ENCODE measurements around the gene ATP7B. TPM values are rescaled to one million over a fixed set of nuclear protein-coding genes. Genes with fewer than 3 reads are reported as not detected.

ATP7B gene
- total RNA-seq, 1 donor: 5.6 TPM

GRCh38 chr13:51959773-51960172 is 51.5 kb downstream of the ATP7B start:
- no peak for DNase-seq (ENCODE audit: low read depth)
- TF ChIP-seq, protein P1, sequence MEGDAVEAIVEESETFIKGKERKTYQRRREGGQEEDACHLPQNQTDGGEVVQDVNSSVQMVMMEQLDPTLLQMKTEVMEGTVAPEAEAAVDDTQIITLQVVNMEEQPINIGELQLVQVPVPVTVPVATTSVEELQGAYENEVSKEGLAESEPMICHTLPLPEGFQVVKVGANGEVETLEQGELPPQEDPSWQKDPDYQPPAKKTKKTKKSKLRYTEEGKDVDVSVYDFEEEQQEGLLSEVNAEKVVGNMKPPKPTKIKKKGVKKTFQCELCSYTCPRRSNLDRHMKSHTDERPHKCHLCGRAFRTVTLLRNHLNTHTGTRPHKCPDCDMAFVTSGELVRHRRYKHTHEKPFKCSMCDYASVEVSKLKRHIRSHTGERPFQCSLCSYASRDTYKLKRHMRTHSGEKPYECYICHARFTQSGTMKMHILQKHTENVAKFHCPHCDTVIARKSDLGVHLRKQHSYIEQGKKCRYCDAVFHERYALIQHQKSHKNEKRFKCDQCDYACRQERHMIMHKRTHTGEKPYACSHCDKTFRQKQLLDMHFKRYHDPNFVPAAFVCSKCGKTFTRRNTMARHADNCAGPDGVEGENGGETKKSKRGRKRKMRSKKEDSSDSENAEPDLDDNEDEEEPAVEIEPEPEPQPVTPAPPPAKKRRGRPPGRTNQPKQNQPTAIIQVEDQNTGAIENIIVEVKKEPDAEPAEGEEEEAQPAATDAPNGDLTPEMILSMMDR (IDR thresholded peaks at IDR 0.05; ENCODE audit: insufficient read depth, low read depth, low read length): no peak
- no peak overlapping the region for H3K4me3 ChIP-seq (ENCODE audit: low read depth, low read length)

DNA sequence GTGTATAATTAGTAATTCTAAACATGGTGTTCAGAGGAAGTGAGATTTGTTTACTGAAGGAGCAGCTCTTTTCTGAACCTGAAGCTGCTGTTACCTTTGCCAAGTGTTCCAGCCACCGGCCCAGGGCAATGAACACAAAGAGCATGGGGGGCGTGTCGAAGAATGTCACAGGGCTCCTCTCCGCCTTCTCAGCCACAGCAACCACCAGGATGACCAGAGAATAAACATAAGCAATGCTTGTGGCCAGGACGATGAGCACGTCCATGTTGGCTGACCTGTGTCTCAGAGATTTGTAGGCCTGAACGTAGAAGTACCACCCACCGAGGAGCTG is 53.1 kb downstream of the ATP7B start:
- TF ChIP-seq, protein P1 (IDR thresholded peaks at IDR 0.05; ENCODE audit: insufficient read depth, low read depth, low read length): no peak
- no peak overlapping the region for H3K4me3 ChIP-seq (ENCODE audit: low read depth, low read length)
- DNase-seq (ENCODE audit: low read depth): no peak

DNA sequence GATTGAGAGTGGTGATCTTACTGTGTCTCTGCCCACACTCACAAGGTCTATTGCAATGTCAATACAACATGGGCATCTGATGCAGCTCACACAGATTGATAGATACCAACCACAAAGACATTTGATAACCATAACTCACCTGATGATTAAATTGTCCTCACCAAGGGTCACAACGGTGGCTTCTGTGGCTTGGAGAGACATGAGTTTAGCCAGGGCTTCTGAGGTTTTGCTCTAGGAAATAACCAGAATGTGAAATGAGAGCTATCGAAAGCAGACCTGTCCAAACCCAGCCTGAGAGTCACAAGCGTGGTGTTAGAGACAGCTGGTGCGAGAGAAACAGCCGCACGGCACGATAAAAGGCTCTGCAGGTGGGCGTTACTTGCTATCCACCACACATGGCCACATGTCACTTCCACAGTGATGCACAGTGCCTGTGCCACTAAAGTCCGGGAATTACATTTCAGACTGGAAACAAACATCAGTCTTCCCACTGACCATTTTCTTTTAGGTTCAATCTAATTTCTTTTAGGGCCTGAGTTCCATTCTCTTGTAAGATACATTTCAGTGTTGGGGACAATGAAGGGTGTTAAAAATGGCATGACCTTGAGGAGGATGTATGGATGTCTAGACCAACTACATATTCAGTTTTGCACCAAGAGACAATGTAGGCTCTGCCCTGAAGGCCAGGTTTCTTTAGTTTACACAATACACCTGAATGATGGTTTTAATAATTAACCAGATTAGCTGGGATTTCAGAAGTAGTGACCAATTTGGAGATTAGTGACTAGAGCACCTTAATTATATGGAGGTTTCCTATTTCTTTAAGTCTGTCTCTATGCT is 53.7 kb downstream of the ATP7B start:
- no peak for DNase-seq (ENCODE audit: low read depth)
- TF ChIP-seq, protein P1 (IDR thresholded peaks at IDR 0.05; ENCODE audit: insufficient read depth, low read depth, low read length): no peak
- no peak overlapping the region for H3K4me3 ChIP-seq (ENCODE audit: low read depth, low read length)

DNA sequence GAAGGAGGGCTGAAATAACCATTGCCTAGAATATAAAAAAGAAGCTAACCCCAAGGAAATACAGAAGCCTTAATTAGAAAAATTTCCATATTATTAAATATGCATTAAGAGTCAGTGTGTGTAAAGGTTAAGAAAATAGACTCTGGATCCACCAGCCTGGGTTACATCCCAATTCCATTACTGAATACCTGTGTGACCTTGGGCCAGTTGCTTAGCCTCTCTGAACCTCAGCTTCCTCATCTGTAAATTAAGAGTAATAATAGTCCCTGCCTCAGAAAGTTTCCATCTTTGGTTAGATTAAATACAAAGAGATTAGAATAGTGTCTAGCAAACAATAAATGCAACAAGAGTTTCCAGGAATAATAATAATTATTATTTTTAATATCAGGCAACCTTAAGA is 54.5 kb downstream of the ATP7B start:
- TF ChIP-seq, protein P1 (IDR thresholded peaks at IDR 0.05; ENCODE audit: insufficient read depth, low read depth, low read length): no peak
- no peak for DNase-seq (ENCODE audit: low read depth)
- H3K4me3 ChIP-seq (ENCODE audit: low read depth, low read length): no peak overlapping the region

GRCh38 chr13:51955816-51956603 is 55.2 kb downstream of the ATP7B start:
- TF ChIP-seq, protein P1 (IDR thresholded peaks at IDR 0.05; ENCODE audit: insufficient read depth, low read depth, low read length): no peak
- H3K4me3 ChIP-seq (ENCODE audit: low read depth, low read length): no peak overlapping the region
- no peak for DNase-seq (ENCODE audit: low read depth)

- DNase-seq (ENCODE audit: low read depth): no peak
- H3K4me3 ChIP-seq (ENCODE audit: low read depth, low read length): no peak overlapping the region
- TF ChIP-seq, protein P1 (IDR thresholded peaks at IDR 0.05; ENCODE audit: insufficient read depth, low read depth, low read length): no peak
These were observed 55.9 kb downstream of the ATP7B start for GRCh38 chr13:51955281-51955771.
